Hepatocyte (in vitro differentiated cells): ENCODE results near the gene TMEM218. TPM values are rescaled to one million over a fixed set of nuclear protein-coding genes. Genes with fewer than 3 reads are reported as not detected.
"Not testable (repeated sequence)": the region's sequence is repeated elsewhere in the genome, so short reads cannot be mapped to it uniquely, and the experiment has no call there.

Experiments
- DNase-seq: peaks from one replicate; pipeline ENCODE4 v3.0.0-alpha.2; 2016; ENCODE audit warnings: low spot score
- H2AFZ ChIP-seq: fragments of 200-600 bp; sonication (generic); 2 replicates; pipeline ENCODE4 v1.6.0; 2016; ENCODE audit warnings: antibody characterized with exemption, mild to moderate bottlenecking
- H3K27ac ChIP-seq: fragments of 200-600 bp; sonication (generic); 2 replicates; pipeline ENCODE4 v1.5.1; 2016; ENCODE audit warnings: mild to moderate bottlenecking
- H3K27me3 ChIP-seq: fragments of 200-600 bp; sonication (generic); 2 replicates; pipeline ENCODE4 v1.6.1; 2016
- H3K36me3 ChIP-seq: fragments of 200-600 bp; sonication (generic); replicated peaks from 2 replicates; pipeline ENCODE4 v1.5.1; 2016; ENCODE audit warnings: low read depth; ENCODE audit not compliant: insufficient read depth
- H3K4me1 ChIP-seq: fragments of 200-600 bp; sonication (generic); 2 replicates; pipeline ENCODE4 v1.5.1; 2016; ENCODE audit warnings: mild to moderate bottlenecking, moderate library complexity; ENCODE audit not compliant: insufficient read depth
- H3K4me2 ChIP-seq: fragments of 200-600 bp; sonication (generic); 2 replicates; pipeline ENCODE4 v1.6.0; 2016
- H3K4me3 ChIP-seq: fragments of 200-600 bp; sonication (generic); 2 replicates; pipeline ENCODE4 v1.5.1; 2016; ENCODE audit warnings: mild to moderate bottlenecking
- H3K79me2 ChIP-seq: fragments of 200-600 bp; sonication (generic); 2 replicates; pipeline ENCODE4 v1.6.0; 2017; ENCODE audit warnings: mild to moderate bottlenecking
- H3K9me2 ChIP-seq: fragments of 200-600 bp; sonication (generic); replicated peaks from 2 replicates; pipeline ENCODE4 v1.6.0; 2017; ENCODE audit warnings: mild to moderate bottlenecking; ENCODE audit not compliant: insufficient read depth
- H3K9me3 ChIP-seq: fragments of 200-600 bp; sonication (generic); 2 replicates; pipeline ENCODE4 v1.5.1; 2016; ENCODE audit warnings: low read depth, mild to moderate bottlenecking
- H4K20me1 ChIP-seq: fragments of 200-600 bp; sonication (generic); 2 replicates; pipeline ENCODE4 v1.6.0; 2016; ENCODE audit warnings: mild to moderate bottlenecking; ENCODE audit not compliant: insufficient read depth, poor library complexity, severe bottlenecking
- EZH2 ChIP-seq: fragments of 200-600 bp; sonication (generic); IDR thresholded peaks from 2 replicates; pipeline ENCODE4 v1.6.1; 2016; ENCODE audit warnings: antibody characterized with exemption, mild to moderate bottlenecking, borderline replicate concordance
- EZH2phosphoT487 ChIP-seq: fragments of 200-600 bp; sonication (generic); IDR thresholded peaks from one replicate; pipeline ENCODE4 v1.6.1; 2018; ENCODE audit warnings: antibody characterized with exemption, mild to moderate bottlenecking, low read depth, moderate library complexity; ENCODE audit not compliant: unreplicated experiment, severe bottlenecking
- WGBS: methylation state at CpG from one replicate; pipeline ENCODE4 v1.1.6; 2016; ENCODE audit warnings: low lambda C conversion rate; ENCODE audit errors: missing lambda C conversion rate; 5-methylcytosine and 5-hydroxymethylcytosine counted together
- polyA plus RNA-seq: library from polyadenylated mRNA; unstranded; fragments of >200 nt; fragmentation: Nextera tagmentation; extraction: Ambion mirVana; gene quantifications from 2 replicates; pipeline ENCODE4 v1.2.1, GENCODE V29; 2016
- total RNA-seq: library from RNA; depleted of rRNA; stranded (reverse); fragments of >200 nt; gene quantifications from 2 replicates; pipeline ENCODE4 v1.2.3, GENCODE V29; 2014
- TF ChIP-seq, protein P1 (sequence below): fragments of 200-600 bp; sonication (generic); IDR thresholded peaks from 2 replicates; pipeline ENCODE4 v1.5.1; 2016; ENCODE audit warnings: antibody characterized with exemption, mild to moderate bottlenecking; ENCODE audit not compliant: poor library complexity

TMEM218 gene
- total and polyA plus RNA-seq, 2 experiments from 2014 or later: 20.6 to 20.7 TPM

DNA sequence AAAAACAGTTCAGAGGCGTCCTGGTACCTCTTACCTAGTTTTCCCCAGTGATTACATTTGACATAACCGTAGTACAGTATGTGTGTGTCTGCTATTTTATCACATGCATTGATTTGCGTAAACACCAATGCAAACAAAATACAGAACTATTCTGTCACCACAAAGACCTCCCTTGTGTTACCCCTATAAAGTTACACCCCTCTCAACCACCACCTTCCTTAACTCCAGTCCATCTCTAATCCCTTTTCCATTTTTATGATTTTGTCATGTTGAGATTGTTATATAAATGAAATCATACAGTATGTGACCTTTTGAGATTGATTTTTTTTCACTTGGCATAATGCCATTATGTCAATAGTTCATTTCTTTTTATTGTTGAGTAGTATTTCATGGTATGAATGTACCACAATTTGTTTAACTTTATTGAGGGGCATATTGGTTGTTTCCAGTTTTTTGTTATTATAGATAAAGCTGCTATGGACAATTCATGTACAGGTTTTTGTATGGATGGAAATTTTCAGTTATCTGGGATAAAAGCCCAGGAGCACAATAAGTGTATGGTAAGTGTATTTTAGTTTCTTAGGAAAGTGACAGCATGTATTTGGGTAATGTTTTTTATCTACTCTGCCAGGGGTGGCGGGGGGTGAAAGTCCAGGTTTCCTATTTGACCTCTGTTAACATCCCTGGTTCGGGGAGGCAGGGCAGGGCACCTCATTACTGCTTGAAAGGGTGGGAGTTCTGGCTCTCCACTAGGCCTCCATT lies 54.3 kb downstream of the TMEM218 start:
- TF ChIP-seq EZH2phosphoT487 (no peak), EZH2 (no peak)
- TF ChIP-seq, protein P1, sequence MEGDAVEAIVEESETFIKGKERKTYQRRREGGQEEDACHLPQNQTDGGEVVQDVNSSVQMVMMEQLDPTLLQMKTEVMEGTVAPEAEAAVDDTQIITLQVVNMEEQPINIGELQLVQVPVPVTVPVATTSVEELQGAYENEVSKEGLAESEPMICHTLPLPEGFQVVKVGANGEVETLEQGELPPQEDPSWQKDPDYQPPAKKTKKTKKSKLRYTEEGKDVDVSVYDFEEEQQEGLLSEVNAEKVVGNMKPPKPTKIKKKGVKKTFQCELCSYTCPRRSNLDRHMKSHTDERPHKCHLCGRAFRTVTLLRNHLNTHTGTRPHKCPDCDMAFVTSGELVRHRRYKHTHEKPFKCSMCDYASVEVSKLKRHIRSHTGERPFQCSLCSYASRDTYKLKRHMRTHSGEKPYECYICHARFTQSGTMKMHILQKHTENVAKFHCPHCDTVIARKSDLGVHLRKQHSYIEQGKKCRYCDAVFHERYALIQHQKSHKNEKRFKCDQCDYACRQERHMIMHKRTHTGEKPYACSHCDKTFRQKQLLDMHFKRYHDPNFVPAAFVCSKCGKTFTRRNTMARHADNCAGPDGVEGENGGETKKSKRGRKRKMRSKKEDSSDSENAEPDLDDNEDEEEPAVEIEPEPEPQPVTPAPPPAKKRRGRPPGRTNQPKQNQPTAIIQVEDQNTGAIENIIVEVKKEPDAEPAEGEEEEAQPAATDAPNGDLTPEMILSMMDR: no peak
- no peak overlapping the region for H3K27ac ChIP-seq
- H2AFZ ChIP-seq: no peak overlapping the region
- no peaks in the 10 kb centered on the region for H3K9me3 ChIP-seq
- peaks cover 4% of the 10 kb centered on the region for H3K4me1 ChIP-seq
- H4K20me1 ChIP-seq: no peaks in the 10 kb centered on the region
- WGBS: 79% methylated on average over 5 of the region's 5 CpGs
- no peak overlapping the region for H3K4me3 ChIP-seq
- H3K36me3 ChIP-seq: no peaks in the 10 kb centered on the region
- no peak for DNase-seq
- no peak overlapping the region for H3K4me2 ChIP-seq
- no peaks in the 10 kb centered on the region for H3K79me2 ChIP-seq
- H3K27me3 ChIP-seq: peaks cover 13% of the 10 kb centered on the region
- H3K9me2 ChIP-seq: no peaks in the 10 kb centered on the region

DNA sequence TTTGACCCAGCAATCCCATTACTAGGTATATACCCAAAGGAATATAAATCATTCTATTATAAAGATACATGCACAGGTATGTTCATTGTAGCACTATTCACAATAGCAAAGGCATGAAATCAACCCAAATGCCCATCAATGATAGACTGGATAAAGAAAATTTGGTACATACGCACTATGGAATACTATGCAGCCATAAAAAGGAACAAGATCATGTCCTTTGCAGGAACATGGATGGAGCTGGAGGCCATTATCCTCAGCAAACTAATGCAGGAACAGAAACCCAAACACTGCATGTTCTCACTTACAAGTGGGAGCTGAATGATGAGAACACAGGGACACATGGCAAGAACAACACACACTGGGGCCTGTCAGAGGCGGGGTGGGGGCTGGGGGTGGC lies 55.3 kb downstream of the TMEM218 start:
- H3K79me2 ChIP-seq, H2AFZ ChIP-seq, H3K4me2 ChIP-seq, H3K27ac ChIP-seq, H3K4me1 ChIP-seq, H3K27me3 ChIP-seq, DNase-seq, H4K20me1 ChIP-seq, H3K9me3 ChIP-seq, H3K9me2 ChIP-seq, H3K36me3 ChIP-seq, H3K4me3 ChIP-seq: not testable (repeated sequence)
- WGBS: 95% methylated on average over 2 of the region's 2 CpGs

DNA sequence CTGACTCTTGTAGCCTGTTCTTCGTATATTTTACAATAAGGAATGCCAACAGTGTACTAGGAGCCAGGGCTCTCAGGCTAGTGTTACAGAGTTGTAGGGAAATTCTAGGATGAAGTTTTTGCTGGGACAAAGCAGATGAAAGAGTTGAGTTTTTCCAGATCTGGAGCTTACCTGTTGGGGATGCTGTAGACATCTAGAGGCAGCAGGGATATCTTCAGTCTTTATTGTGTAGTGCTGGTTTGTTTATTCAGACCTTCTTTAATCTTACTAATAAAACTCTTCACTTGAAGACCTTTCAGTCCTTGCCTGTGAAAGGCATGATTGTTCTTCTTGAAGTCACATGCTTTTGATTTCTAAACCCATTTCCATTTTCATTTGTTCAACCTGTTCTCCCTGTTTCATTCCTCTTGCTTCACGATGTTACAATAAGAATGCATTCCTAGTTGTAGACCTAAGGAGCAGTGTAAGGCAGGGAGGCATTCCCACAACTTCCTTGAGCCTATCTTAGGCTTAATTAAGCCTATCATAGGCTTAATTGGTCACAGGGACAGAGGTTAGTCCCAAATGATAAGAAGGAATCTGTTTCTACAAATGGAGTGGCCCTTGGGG lies 56.2 kb downstream of the TMEM218 start:
- no peaks in the 10 kb centered on the region for H4K20me1 ChIP-seq
- WGBS: 57% methylated on average over 2 of the region's 2 CpGs
- no peak overlapping the region for H2AFZ ChIP-seq
- TF ChIP-seq, protein P1: no peak
- TF ChIP-seq EZH2 (no peak), EZH2phosphoT487 (no peak)
- peaks cover 4% of the 10 kb centered on the region for H3K4me1 ChIP-seq
- no peak for DNase-seq
- no peak overlapping the region for H3K4me2 ChIP-seq
- no peaks in the 10 kb centered on the region for H3K27me3 ChIP-seq
- no peaks in the 10 kb centered on the region for H3K9me2 ChIP-seq
- H3K27ac ChIP-seq: no peak overlapping the region
- no peak overlapping the region for H3K4me3 ChIP-seq
- H3K36me3 ChIP-seq: no peaks in the 10 kb centered on the region
- H3K9me3 ChIP-seq: no peaks in the 10 kb centered on the region
- no peaks in the 10 kb centered on the region for H3K79me2 ChIP-seq

DNA sequence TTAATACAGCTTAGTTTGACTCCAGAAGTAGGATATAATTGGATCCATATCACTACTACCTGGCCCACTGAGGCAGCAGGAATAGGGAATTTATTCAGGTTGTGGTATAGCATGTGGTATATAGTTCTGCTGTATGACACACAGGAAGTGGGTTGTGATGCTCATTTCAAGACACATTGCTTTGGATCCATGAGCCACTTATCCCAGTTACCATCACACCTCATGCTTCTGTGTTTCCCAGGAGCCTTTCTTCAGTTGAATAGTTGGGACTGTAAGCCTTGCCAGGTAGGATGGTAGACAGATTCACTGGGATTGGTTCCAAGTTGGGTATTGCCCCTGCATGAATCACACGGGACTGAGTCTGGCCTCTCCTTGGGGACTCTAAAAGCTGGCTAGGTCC lies 58.3 kb downstream of the TMEM218 start:
- no peaks in the 10 kb centered on the region for H4K20me1 ChIP-seq
- no peak for DNase-seq
- H3K36me3 ChIP-seq: no peaks in the 10 kb centered on the region
- H2AFZ ChIP-seq: no peak overlapping the region
- 93% methylated on average over 1 of the region's 1 CpG for WGBS
- TF ChIP-seq EZH2: no peak
- no peak for TF ChIP-seq EZH2phosphoT487
- TF ChIP-seq, protein P1: no peak
- H3K9me2 ChIP-seq: no peaks in the 10 kb centered on the region
- H3K4me3 ChIP-seq: no peak overlapping the region
- no peaks in the 10 kb centered on the region for H3K9me3 ChIP-seq
- H3K4me2 ChIP-seq: no peak overlapping the region
- no peaks in the 10 kb centered on the region for H3K27me3 ChIP-seq
- peaks cover 4% of the 10 kb centered on the region for H3K4me1 ChIP-seq
- H3K27ac ChIP-seq: no peak overlapping the region
- no peaks in the 10 kb centered on the region for H3K79me2 ChIP-seq
